ENCODE results near the gene TMEM132D.

- TF ChIP-seq, protein P1, sequence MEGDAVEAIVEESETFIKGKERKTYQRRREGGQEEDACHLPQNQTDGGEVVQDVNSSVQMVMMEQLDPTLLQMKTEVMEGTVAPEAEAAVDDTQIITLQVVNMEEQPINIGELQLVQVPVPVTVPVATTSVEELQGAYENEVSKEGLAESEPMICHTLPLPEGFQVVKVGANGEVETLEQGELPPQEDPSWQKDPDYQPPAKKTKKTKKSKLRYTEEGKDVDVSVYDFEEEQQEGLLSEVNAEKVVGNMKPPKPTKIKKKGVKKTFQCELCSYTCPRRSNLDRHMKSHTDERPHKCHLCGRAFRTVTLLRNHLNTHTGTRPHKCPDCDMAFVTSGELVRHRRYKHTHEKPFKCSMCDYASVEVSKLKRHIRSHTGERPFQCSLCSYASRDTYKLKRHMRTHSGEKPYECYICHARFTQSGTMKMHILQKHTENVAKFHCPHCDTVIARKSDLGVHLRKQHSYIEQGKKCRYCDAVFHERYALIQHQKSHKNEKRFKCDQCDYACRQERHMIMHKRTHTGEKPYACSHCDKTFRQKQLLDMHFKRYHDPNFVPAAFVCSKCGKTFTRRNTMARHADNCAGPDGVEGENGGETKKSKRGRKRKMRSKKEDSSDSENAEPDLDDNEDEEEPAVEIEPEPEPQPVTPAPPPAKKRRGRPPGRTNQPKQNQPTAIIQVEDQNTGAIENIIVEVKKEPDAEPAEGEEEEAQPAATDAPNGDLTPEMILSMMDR (IDR thresholded peaks at IDR 0.05; ENCODE audit: insufficient read depth, low read length, poor library complexity, severe bottlenecking), result no peak
- no peak for TF ChIP-seq EZH2phosphoT487 (conservative IDR thresholded peaks at IDR 0.05; ENCODE audit: low read length)
Observed at GRCh38 chr12:129815846-129816245, 88.0 kb downstream of the TMEM132D start.

Data from SU-DHL-6 (cell line).